DMS53 treated with DMSO at 0.1 percent for 48 hours (cell line): ENCODE data around the gene TSC22D3.
"Not testable (repeated sequence)": the region's sequence is repeated elsewhere in the genome, so short reads cannot be mapped to it uniquely, and the experiment has no call there.

Source experiments
- DNase-seq: peaks from one replicate; lab custom pipeline; 2025; ENCODE audit not compliant: unreplicated experiment; lab: John Stamatoyannopoulos, UW

TSC22D3 gene

DNA sequence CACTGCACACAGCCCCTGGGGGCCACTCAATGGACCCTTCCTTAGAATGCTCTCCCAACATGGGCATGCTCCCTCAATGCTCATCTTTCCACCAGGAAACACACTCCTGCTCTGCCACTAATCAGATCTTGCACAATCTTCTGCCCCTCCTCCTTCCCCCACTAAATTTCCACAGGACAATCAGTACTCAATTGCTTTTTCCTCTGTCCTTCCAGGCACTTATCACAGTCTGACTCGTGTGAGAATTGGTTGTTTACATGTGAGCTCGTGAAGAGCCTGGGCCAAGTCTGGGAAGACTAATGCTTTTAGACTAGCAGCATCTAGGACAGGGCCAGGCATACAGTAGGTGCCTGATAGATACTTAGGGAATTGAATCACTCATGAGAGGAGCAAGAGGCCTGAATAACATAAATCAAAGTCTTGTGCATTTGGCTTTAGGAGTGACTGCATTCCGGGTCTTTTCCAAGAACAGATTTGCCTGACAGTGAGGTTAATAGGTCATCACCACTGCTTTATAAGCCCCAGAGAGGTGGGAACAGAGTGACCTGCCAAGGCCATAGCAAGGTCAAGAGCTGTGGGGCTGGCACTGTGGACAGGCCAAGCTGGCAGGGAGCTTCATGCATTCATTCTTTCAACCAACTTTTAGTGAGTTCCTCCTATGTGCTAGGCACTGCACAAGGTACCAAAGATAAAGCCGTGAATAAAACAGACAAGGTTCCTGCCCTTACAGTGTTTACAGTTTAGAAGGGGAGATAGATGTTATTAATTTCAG lies 92.3 kb downstream of the TSC22D3 start:
- DNase-seq, result no peak

DNA sequence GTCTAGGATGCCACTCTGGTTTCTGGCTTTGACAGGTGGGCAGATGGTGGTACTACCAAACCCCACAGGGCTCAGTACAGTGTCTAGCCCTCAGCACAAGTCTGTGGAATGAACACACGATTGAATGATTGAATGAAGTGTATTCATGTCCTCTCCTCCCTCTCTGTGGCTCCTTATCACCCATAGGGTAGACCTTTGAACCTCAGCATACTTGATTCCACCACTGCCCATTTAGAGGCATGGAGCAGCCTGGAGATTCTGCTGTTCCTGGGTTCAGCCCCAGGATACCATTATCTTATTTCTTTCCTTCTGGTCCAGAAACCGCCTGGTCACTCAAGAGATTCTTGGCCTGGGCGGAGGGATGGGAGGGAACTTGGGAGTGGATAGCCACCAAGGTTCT lies 93.3 kb downstream of the TSC22D3 start:
- no peak for DNase-seq

DNA sequence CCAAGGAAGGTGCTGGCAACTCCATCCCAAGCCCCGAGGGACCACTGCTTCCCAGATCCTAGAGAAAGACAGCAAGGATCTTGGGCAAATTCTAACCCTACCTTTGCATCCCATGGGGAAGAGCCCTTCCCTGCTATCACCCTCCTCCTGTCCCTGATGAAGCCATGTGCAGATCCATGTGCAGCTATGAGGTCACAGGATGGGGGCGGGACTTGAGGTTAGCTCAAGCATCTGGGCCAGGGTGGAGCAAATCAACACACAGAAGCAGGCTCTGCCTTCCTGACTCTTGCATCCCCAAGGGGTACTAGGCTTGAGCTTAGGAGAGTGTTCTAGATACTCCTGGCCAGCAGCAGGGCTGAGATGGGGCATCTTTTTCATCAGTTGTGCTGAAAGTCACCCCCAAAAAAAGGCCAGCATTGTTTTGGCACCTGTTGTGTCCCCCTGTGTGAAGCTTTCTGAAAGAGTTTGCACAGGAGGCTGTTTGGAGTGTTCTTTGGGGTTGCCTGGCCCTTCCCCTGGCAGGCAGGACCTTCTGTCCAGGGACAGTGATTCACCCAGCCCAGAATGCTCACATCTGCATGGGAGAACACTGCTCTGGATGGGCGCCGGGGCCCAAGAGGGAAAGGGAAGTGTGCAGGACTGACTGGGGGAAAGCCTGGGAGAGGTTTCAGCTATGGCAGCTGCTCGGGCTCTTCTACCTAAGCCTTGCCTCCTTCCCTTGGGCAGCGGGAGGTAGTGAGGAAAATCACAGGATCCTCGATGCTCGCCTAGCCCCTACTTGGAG lies 96.4 kb downstream of the TSC22D3 start:
- DNase-seq, result peak; percentile 8

GRCh38 chrX:107677909-107678308 lies 97.7 kb downstream of the TSC22D3 start:
- no peak for DNase-seq

GRCh38 chrX:107677501-107677901 lies 98.1 kb downstream of the TSC22D3 start:
- DNase-seq, result no peak

- peak; percentile 51 for DNase-seq
Observed at GRCh38 chrX:107676559-107677378, 98.8 kb downstream of the TSC22D3 start.

DNA sequence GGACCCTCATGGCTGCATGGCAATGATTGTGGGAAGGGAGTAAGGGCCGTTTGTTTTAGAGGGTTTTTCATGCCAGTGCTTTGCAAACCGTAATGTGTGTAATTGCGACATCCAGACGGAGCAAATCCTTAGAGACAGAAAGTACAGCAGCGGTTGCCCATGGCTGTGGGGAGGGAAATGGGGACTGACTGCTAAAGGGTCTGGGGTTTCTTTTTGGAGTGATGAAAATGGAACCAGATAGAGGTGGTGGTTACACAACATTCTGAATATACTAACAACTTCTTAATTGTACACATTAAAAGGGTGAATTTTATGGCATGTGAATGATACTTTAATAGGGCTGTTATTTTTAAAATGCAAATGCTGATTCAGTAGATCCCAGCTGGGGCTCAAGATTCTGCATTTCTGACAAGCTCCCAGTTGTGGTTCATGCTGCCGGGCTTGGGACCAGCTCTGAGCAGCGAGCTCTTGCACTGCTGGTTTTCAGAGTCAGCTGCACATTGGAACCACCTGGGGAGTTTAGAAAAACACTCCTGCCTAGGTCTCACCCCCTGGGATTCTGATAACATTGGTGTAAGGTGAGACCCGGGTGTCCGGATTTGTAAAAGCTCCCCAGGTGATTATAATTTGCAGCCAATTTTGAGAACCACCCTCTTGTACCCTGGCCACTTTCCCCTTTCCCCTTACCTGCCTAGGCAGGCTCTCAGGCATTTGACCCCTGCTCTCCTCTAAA lies 99.6 kb downstream of the TSC22D3 start:
- peak; percentile 8 for DNase-seq

DNA sequence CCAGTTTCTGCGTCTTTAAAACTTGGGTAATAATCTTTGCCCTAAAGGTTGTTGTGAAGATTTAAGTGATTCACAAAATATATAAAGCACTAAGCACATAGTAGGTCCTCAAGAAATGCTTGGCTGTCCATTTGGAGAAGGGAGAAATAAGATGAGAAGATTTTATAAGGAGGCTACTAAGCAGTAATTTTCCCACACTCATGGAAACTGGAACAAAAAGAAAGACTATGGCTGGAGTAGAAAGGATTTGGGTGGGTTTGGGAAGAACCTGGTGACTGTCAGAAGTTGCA lies 100.3 kb downstream of the TSC22D3 start:
- DNase-seq, result no peak

GRCh38 chrX:107674480-107675364 lies 100.9 kb downstream of the TSC22D3 start:
- DNase-seq, result no peak

DNA sequence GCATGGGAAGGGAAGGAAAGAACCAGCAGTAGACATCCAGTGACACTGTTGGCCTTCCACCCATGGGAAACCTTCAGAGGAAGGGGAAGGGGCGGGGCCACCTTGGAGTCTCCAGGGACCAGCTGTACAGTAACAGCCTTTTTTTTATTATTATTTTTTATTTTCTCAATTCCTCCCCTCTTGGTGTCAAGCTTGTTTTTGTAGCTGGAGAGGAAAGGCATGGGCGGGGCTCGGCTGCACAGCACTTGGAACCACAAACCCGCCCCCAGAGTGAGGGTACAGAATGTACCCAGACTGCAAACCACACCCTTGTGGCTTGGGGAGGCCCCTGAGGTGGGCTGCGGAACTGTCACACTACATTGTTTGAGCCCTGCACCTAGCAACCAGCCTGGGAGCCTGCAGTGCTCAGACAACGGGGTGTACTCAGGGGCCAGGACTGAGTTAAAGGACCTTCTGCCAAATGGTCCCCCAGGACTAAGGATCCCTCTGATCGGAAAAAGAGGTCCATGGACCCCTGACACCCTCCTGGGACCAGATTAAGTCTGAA lies 101.6 kb downstream of the TSC22D3 start:
- DNase-seq, result no peak

GRCh38 chrX:107673431-107673830 lies 102.2 kb downstream of the TSC22D3 start:
- DNase-seq, result no peak

DNA sequence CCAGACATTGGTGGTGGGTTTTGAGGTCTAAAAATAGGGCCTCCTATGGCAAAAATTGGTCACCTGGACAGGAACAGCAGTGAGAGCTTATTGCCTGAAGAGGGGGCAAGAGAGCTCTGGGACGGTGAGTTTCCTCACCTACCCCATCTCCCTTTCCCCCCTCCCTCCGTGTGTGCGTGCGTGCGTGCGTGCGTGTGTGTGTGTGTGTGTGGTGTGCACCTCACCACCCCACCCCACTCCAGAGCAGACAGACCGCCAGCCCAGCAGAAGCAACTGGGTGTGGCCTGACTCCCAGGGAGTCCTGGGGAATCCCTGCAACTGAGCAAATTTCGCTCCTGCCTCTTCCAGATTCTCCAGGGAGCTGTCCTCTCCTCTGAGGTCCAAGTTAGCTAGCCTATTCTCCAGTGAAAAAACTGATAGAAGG lies 102.6 kb downstream of the TSC22D3 start:
- peak; percentile 45 for DNase-seq

GRCh38 chrX:107671256-107671655 lies 104.3 kb downstream of the TSC22D3 start:
- DNase-seq, result not testable (repeated sequence)

GRCh38 chrX:107669885-107670628 lies 105.5 kb downstream of the TSC22D3 start:
- DNase-seq, result peak; percentile 42

- DNase-seq, result no peak
Observed at GRCh38 chrX:107669261-107669660, 106.3 kb downstream of the TSC22D3 start.

GRCh38 chrX:107668710-107669109 lies 106.9 kb downstream of the TSC22D3 start:
- not testable (repeated sequence) for DNase-seq

DNA sequence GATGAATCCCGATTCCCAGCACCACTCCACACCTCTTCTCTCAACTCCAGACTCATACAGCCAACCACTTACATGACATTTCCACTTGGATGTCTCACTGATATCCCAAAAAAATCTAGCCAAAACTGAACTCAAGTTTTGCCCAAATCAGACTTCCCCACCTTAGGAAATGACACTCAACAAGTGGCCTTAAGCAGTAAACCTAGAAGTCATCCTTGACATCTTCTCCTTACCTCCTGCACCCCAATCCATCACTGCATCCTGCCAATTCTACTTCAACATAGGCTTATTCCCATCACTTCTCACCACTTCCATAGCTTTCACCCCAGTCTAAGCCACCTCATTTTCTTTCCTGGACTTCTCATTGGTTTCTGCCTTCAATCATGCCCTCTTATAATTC lies 108.2 kb downstream of the TSC22D3 start:
- DNase-seq, result no peak

DNA sequence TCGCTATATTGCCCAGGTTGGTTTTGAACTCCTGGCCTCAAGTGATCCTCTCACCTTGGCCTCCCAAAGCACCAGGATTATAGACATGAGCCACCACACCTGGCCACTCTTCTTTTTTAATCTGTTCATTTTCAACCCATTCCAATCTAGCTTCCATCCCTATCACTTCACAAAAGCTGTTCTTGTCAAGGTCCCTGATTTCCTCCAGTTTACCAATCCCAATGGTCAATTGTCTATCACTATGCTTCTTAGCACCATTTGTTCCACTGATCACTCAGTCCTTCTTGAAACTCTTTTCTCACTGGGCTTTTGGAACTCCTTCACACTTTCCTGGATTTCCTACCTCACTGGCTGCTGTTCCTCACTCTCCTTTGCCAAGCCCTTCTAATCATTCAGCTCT lies 108.7 kb downstream of the TSC22D3 start:
- DNase-seq, result no peak
